GM20000 (cell line): Measurements from ENCODE around the gene MYO18B.

ENCODE experiments used
- DNase-seq: peaks from one replicate; pipeline ENCODE4 v3.0.0; 2012; ENCODE audit warnings: low spot score
- CTCF ChIP-seq: IDR thresholded peaks from 2 replicates; pipeline ENCODE4 v1.5.1; 2012; ENCODE audit warnings: mild to moderate bottlenecking, control low read depth; ENCODE audit errors: extremely low read depth, missing control alignments

MYO18B gene

GRCh38 chr22:25714070-25714469 is 27.9 kb upstream of the MYO18B start:
- TF ChIP-seq CTCF: no peak
- DNase-seq: no peak

GRCh38 chr22:25714739-25715138 is 27.2 kb upstream of the MYO18B start:
- no peak for TF ChIP-seq CTCF
- no peak for DNase-seq

GRCh38 chr22:25716637-25717036 is 25.4 kb upstream of the MYO18B start:
- TF ChIP-seq CTCF: no peak
- no peak for DNase-seq

GRCh38 chr22:25718135-25718840 is 23.7 kb upstream of the MYO18B start:
- TF ChIP-seq CTCF: no peak
- no peak for DNase-seq

- no peak for DNase-seq
- TF ChIP-seq CTCF: no peak
Observed at GRCh38 chr22:25722223-25722622, 19.8 kb upstream of the MYO18B start.

GRCh38 chr22:25722626-25723025 is 19.4 kb upstream of the MYO18B start:
- TF ChIP-seq CTCF: no peak
- DNase-seq: no peak

- no peak for DNase-seq
- no peak for TF ChIP-seq CTCF
Observed at GRCh38 chr22:25726241-25726640, 15.7 kb upstream of the MYO18B start.
